HG03439 (cell line): ENCODE data around the gene PCDH17.
A peak's percentile ranks its signal among the peaks of the same experiment; 100 is the strongest.

Experiments
- ATAC-seq: cut with Tn5 transposase; IDR thresholded peaks from one replicate; pipeline ENCODE4 v1.9.1; 2021; ENCODE audit warnings: mild to moderate bottlenecking, moderate library complexity; ENCODE audit not compliant: unreplicated experiment

PCDH17 gene

GRCh38 chr13:57631596-57632275 is at the start of gene PCDH17:
PCDH17 (plus strand) TSS chr13:57631744; CDS start chr13:57632547, 803 bp downstream.
- ATAC-seq = no peak

GRCh38 chr13:57582032-57582431 is 49.5 kb upstream of the PCDH17 start:
- no peak for ATAC-seq

- no peak for ATAC-seq
Observed at GRCh38 chr13:57583529-57583928, 48.0 kb upstream of the PCDH17 start.

GRCh38 chr13:57588639-57589038 is 42.9 kb upstream of the PCDH17 start:
- no peak for ATAC-seq

- ATAC-seq = no peak
Observed at GRCh38 chr13:57595775-57596174, 35.8 kb upstream of the PCDH17 start.

- no peak for ATAC-seq
Observed at GRCh38 chr13:57601536-57601935, 30.0 kb upstream of the PCDH17 start.

- ATAC-seq = no peak
Observed at GRCh38 chr13:57604442-57604841, 27.1 kb upstream of the PCDH17 start.

GRCh38 chr13:57611969-57612368 is 19.6 kb upstream of the PCDH17 start:
- no peak for ATAC-seq

GRCh38 chr13:57612568-57612967 is 19.0 kb upstream of the PCDH17 start:
- ATAC-seq = no peak

GRCh38 chr13:57624565-57625435 is 6.7 kb upstream of the PCDH17 start:
- ATAC-seq = peak; percentile 56

GRCh38 chr13:57627663-57628062 is 3.9 kb upstream of the PCDH17 start:
- peak; percentile 57 for ATAC-seq

- no peak for ATAC-seq
Observed at GRCh38 chr13:57629391-57629804, 2.1 kb upstream of the PCDH17 start.

- no peak for ATAC-seq
Observed at GRCh38 chr13:57629821-57630235, 1.7 kb upstream of the PCDH17 start.

- ATAC-seq = no peak
Observed at GRCh38 chr13:57630661-57631595, 616 bp upstream of the PCDH17 start.

- ATAC-seq = no peak
Observed at GRCh38 chr13:57632276-57633140, 964 bp downstream of the PCDH17 start.

- ATAC-seq = no peak
Observed at GRCh38 chr13:57633141-57633949, 1.8 kb downstream of the PCDH17 start.

GRCh38 chr13:57633950-57634838 is 2.6 kb downstream of the PCDH17 start:
- ATAC-seq = no peak

- no peak for ATAC-seq
Observed at GRCh38 chr13:57634839-57635165, 3.3 kb downstream of the PCDH17 start.
